Measurements from ENCODE around the gene SPRR1B. TPM values are rescaled to one million over a fixed set of nuclear protein-coding genes. Genes with fewer than 3 reads are reported as not detected.
A peak's percentile ranks its signal among the peaks of the same experiment; 100 is the strongest.
"Not testable (repeated sequence)": the region's sequence is repeated elsewhere in the genome, so short reads cannot be mapped to it uniquely, and the experiment has no call there.

Gene SPRR1B
- total RNA-seq, 1 donor from 2014 or later = 11.8 TPM

DNA sequence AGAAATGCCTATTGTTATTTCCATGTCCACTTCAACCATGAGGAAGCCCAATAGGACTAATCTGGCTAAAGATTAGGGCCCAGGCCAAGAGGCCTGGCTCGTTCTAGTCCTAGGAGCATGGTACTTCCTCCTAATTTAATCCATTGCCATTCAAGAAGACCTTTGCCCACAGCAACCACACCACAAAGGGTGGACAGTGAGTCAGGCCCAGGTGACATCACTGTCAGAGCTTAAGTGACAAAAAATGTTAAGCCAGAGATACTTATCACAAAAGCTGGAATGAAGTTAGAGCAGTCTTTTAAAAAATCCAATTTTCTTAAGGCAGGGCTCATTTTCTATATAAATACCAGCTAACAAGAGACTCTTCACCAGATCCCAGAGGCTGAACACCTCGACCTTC lies 29.6 kb upstream of the SPRR1B start, which contains the start of gene SPRR3:
Gene SPRR3, plus strand, starts transcription at position 368 of the 400 bp plus-strand sequence. CDS start 1,272 bp downstream, outside the sequence.
- Histone ChIP-seq H3K4me3 (ENCODE audit: low read depth, low read length) (no peak within 1 kb of the TSS), H3K36me3 (ENCODE audit: control insufficient read depth, insufficient read depth, low read length) (no peaks in the 10 kb centered on the region), H3K27me3 (ENCODE audit: control insufficient read depth, insufficient read depth, low read length) (no peaks in the 10 kb centered on the region)
- no peak for DNase-seq (ENCODE audit: low read depth)
- TF ChIP-seq, protein P1, sequence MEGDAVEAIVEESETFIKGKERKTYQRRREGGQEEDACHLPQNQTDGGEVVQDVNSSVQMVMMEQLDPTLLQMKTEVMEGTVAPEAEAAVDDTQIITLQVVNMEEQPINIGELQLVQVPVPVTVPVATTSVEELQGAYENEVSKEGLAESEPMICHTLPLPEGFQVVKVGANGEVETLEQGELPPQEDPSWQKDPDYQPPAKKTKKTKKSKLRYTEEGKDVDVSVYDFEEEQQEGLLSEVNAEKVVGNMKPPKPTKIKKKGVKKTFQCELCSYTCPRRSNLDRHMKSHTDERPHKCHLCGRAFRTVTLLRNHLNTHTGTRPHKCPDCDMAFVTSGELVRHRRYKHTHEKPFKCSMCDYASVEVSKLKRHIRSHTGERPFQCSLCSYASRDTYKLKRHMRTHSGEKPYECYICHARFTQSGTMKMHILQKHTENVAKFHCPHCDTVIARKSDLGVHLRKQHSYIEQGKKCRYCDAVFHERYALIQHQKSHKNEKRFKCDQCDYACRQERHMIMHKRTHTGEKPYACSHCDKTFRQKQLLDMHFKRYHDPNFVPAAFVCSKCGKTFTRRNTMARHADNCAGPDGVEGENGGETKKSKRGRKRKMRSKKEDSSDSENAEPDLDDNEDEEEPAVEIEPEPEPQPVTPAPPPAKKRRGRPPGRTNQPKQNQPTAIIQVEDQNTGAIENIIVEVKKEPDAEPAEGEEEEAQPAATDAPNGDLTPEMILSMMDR (IDR thresholded peaks at IDR 0.05; ENCODE audit: insufficient read depth, low read length, severe bottlenecking) = no peak
- FAIRE-seq = no peak

DNA sequence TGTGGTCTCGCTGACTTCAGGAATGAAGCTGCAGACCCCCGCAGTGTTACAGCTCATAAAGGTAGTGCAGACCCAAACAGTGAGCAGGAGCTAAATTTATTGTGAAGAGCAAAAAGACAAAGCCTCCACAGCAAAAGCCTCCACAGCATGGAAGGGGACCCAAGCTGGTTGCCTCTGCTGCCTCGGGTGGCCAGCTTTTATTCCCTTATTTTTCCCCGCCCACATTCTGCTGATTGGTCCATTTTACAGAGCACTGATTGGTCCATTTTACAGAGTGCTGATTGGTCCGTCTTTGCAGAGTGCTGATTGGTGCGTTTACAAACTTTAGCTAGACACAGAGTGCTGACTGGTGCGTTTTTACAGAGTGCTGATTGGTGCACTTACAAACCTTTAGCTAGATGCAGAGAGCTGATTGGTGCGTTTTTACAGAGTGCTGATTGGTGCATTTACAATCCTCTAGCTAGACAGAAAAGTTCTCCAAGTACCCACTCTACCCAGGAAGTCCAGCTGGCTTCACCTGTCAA lies 19.7 kb upstream of the SPRR1B start:
- not testable (repeated sequence) for DNase-seq (ENCODE audit: low read depth); FAIRE-seq; H3K4me3 ChIP-seq (ENCODE audit: low read depth, low read length); H3K27me3 ChIP-seq (ENCODE audit: control insufficient read depth, insufficient read depth, low read length); H3K36me3 ChIP-seq (ENCODE audit: control insufficient read depth, insufficient read depth, low read length)

DNA sequence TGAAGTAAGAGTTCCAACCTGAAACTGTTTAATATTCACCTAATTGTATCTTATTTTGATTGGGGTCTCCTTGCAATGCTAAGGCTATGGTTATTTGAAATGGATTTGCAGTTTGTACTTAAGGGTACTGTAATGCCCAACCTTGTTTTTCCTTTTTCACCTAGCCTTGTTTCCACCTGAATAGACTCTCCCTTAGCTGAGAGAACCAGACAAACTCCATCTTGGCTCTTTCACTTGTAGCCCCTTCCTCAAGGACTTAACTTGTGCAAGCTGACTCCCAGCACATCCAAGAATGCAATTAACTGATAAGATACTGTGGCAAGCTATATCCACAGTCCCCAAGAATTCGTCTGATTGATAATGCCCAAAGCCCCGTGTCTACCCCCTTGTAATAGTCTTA lies 9.2 kb upstream of the SPRR1B start:
- H3K27me3 ChIP-seq (ENCODE audit: control insufficient read depth, insufficient read depth, low read length); DNase-seq (ENCODE audit: low read depth); H3K4me3 ChIP-seq (ENCODE audit: low read depth, low read length); FAIRE-seq; H3K36me3 ChIP-seq (ENCODE audit: control insufficient read depth, insufficient read depth, low read length): not testable (repeated sequence)

DNA sequence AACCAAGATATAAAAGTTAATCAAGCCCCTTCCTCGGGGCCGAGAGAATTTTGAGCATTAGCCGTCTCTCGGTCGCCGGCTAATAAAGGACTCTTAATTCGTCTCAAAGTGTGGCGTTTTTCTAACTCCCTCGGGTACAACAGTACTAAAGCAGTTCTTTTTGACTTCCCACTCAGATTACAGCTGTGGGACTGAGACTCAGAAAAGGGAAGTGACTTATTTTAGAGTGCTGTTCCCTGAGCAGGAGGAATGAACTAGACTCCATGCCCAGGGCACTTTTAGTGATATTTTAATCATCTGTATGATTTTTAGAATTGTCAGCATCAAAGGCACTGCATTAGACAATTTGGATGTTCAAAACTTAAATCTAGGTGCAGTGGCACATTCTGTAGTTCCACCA lies 8.7 kb upstream of the SPRR1B start:
- DNase-seq (ENCODE audit: low read depth); H3K27me3 ChIP-seq (ENCODE audit: control insufficient read depth, insufficient read depth, low read length); H3K36me3 ChIP-seq (ENCODE audit: control insufficient read depth, insufficient read depth, low read length); FAIRE-seq; H3K4me3 ChIP-seq (ENCODE audit: low read depth, low read length): not testable (repeated sequence)

DNA sequence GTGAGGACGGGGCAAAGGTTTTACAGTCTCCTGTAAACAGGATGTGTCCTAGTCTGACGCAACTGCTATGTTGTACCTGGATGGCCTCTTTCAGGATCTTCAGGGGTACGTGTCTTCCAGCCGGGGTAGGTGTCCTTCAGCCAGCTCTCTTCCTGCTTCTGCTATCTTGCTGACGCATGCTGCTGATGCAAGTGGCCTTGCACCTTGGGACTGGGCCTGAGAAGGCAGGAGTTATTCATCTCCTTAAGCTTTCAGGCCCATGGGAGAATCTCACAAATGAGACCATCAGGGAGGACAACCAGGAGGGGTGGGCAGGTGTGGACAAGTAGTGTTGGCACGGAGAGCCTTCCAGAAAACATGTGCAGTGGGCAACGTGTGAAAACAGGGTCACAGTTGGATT lies 7.9 kb upstream of the SPRR1B start:
- Histone ChIP-seq H3K4me3 (ENCODE audit: low read depth, low read length) (no peak overlapping the region), H3K27me3 (ENCODE audit: control insufficient read depth, insufficient read depth, low read length) (peaks cover 3% of the 10 kb centered on the region), H3K36me3 (ENCODE audit: control insufficient read depth, insufficient read depth, low read length) (no peaks in the 10 kb centered on the region)
- DNase-seq (ENCODE audit: low read depth) = no peak
- TF ChIP-seq, protein P1 (IDR thresholded peaks at IDR 0.05; ENCODE audit: insufficient read depth, low read length, severe bottlenecking) = no peak
- FAIRE-seq = no peak

DNA sequence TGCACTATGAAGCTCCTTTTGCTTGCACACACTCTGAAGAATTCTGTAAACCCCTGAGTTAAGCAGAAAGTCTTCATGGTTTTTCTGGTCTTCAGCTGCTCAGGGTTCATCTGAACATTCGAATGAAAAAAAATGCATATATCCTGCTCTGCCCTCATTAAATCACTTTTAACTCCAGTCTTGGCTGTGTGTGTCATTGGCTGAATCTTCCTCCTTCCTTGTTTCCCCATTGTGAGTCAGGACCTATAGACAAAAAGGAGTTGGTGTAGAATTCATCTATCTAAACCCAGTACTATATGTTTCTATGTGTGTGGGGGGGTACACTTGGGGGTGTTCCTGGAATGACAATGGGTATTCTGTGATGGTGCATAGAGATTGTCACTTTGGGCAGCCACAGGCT lies 6.6 kb upstream of the SPRR1B start:
- TF ChIP-seq, protein P1 (IDR thresholded peaks at IDR 0.05; ENCODE audit: insufficient read depth, low read length, severe bottlenecking) = no peak
- Histone ChIP-seq H3K27me3 (ENCODE audit: control insufficient read depth, insufficient read depth, low read length) (no peaks in the 10 kb centered on the region), H3K4me3 (ENCODE audit: low read depth, low read length) (no peak overlapping the region), H3K36me3 (ENCODE audit: control insufficient read depth, insufficient read depth, low read length) (no peaks in the 10 kb centered on the region)
- peak; percentile 40 for DNase-seq (ENCODE audit: low read depth)
- peak; percentile 43 for FAIRE-seq

DNA sequence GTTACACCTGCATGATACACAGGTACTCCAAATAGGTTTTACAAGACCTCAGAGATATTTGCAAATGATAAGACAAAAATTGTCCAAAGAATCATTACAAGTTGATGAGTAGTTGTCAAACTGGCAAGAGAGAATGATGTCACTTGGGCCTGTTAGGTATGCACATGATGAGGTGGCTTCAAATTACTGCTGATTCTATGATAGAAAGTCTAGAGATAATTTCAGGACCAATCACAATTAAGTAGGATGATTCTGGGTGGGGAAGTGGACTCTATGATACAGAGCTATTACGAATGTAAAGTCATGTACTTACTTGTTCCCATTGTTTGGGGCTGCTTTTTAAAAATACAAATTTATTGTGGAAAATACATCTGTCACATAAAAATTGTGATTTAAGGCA lies 5.2 kb upstream of the SPRR1B start:
- FAIRE-seq (no peak), DNase-seq (ENCODE audit: low read depth) (peak; percentile 70)
- TF ChIP-seq, protein P1 (IDR thresholded peaks at IDR 0.05; ENCODE audit: insufficient read depth, low read length, severe bottlenecking) = no peak

More for the DNA sequence above, 5.2 kb upstream of the SPRR1B start:
- no peak overlapping the region for H3K4me3 ChIP-seq (ENCODE audit: low read depth, low read length)
- H3K36me3 ChIP-seq (ENCODE audit: control insufficient read depth, insufficient read depth, low read length) = no peaks in the 10 kb centered on the region
- H3K27me3 ChIP-seq (ENCODE audit: control insufficient read depth, insufficient read depth, low read length) = no peaks in the 10 kb centered on the region
